ENCODE results near the gene VAV2. TPM values are rescaled to one million over a fixed set of nuclear protein-coding genes. Genes with fewer than 3 reads are reported as not detected.

Gene VAV2
- total RNA-seq, 1 experiment from 2014 or later = 25.0 TPM

DNA sequence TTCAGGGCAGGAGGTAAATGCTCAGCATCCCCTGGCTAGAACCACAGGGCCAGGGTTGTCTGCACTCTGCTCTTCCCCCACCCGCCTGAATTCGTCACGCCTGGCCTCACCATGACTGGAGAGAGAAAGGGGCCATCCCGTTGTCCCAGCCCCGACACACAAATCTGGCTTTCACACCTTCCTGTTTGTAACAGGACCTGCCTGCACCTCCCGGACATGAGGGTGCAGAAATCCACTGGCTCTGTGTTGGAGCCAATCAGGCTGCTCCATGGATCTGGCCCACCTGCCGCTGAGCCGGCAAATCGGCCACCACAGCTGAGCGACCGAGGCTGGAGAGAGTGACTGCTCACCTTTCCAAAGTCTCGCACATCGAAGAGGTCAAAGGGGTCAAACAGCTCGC lies 53.4 kb downstream of the VAV2 start:
- peaks cover 71% of the 10 kb centered on the region for H3K36me3 ChIP-seq
- no peaks in the 10 kb centered on the region for H3K9me3 ChIP-seq (replicated peaks)
- H3K27me3 ChIP-seq (replicated peaks) = no peaks in the 10 kb centered on the region
- H3K27ac ChIP-seq = no peak overlapping the region
- H3K4me3 ChIP-seq = no peak overlapping the region
- H3K4me1 ChIP-seq (replicated peaks) = peaks cover 26% of the 10 kb centered on the region
- DNase-seq (ENCODE audit: low read depth in 1 of 2, low spot score in 2 of 2) = no peak

GRCh38 chr9:133938086-133938485 lies 54.0 kb downstream of the VAV2 start:
- no peak overlapping the region for H3K27ac ChIP-seq
- DNase-seq (ENCODE audit: low read depth in 1 of 2, low spot score in 2 of 2) = no peak
- no peaks in the 10 kb centered on the region for H3K27me3 ChIP-seq (replicated peaks)
- no peak overlapping the region for H3K4me3 ChIP-seq
- H3K36me3 ChIP-seq = peaks cover 77% of the 10 kb centered on the region
- H3K9me3 ChIP-seq (replicated peaks) = no peaks in the 10 kb centered on the region
- H3K4me1 ChIP-seq (replicated peaks) = peaks cover 26% of the 10 kb centered on the region

- Histone ChIP-seq H3K36me3 (peaks cover 78% of the 10 kb centered on the region), H3K4me3 (no peak overlapping the region), H3K4me1 (replicated peaks) (peaks cover 26% of the 10 kb centered on the region), H3K9me3 (replicated peaks) (no peaks in the 10 kb centered on the region), H3K27ac (no peak overlapping the region; the same call in 1 of the 2 replicates), H3K27me3 (replicated peaks) (no peaks in the 10 kb centered on the region)
- no peak for DNase-seq (ENCODE audit: low read depth in 1 of 2, low spot score in 2 of 2)
Measured at GRCh38 chr9:133937120-133937519, 55.0 kb downstream of the VAV2 start.

- H3K36me3 ChIP-seq = peaks cover 75% of the 10 kb centered on the region
- no peak overlapping the region for H3K4me3 ChIP-seq
- no peaks in the 10 kb centered on the region for H3K9me3 ChIP-seq (replicated peaks)
- peaks cover 26% of the 10 kb centered on the region for H3K4me1 ChIP-seq (replicated peaks)
- H3K27me3 ChIP-seq (replicated peaks) = no peaks in the 10 kb centered on the region
- peak in 1 of 2 experiments; percentile 31 for DNase-seq (ENCODE audit: low read depth in 1 of 2, low spot score in 2 of 2)
- H3K27ac ChIP-seq = peak overlapping the region; percentile 27; the same call in 1 of the 2 replicates
Measured at GRCh38 chr9:133935328-133936005, 56.7 kb downstream of the VAV2 start.

GRCh38 chr9:133934482-133935232 lies 57.5 kb downstream of the VAV2 start:
- no peak overlapping the region for H3K4me3 ChIP-seq
- DNase-seq (ENCODE audit: low read depth in 1 of 2, low spot score in 2 of 2) = no peak
- H3K9me3 ChIP-seq (replicated peaks) = no peaks in the 10 kb centered on the region
- peaks cover 72% of the 10 kb centered on the region for H3K36me3 ChIP-seq
- H3K4me1 ChIP-seq (replicated peaks) = peaks cover 26% of the 10 kb centered on the region
- no peak overlapping the region for H3K27ac ChIP-seq
- H3K27me3 ChIP-seq (replicated peaks) = no peaks in the 10 kb centered on the region

- H3K27ac ChIP-seq = no peak overlapping the region
- DNase-seq (ENCODE audit: low read depth in 1 of 2, low spot score in 2 of 2) = no peak
Measured at GRCh38 chr9:133933426-133934026, 58.6 kb downstream of the VAV2 start.

GRCh38 chr9:133932633-133933032 lies 59.5 kb downstream of the VAV2 start:
- H3K4me1 ChIP-seq (replicated peaks) = peaks cover 26% of the 10 kb centered on the region
- H3K9me3 ChIP-seq (replicated peaks) = no peaks in the 10 kb centered on the region
- H3K4me3 ChIP-seq = no peak overlapping the region
- no peak overlapping the region for H3K27ac ChIP-seq
- peaks cover 61% of the 10 kb centered on the region for H3K36me3 ChIP-seq
- no peak for DNase-seq (ENCODE audit: low read depth in 1 of 2, low spot score in 2 of 2)
- H3K27me3 ChIP-seq (replicated peaks) = no peaks in the 10 kb centered on the region

More at GRCh38 chr9:133933426-133934026, 58.6 kb downstream of the VAV2 start:
- H3K36me3 ChIP-seq = peaks cover 70% of the 10 kb centered on the region
- no peaks in the 10 kb centered on the region for H3K27me3 ChIP-seq (replicated peaks)
- H3K9me3 ChIP-seq (replicated peaks) = no peaks in the 10 kb centered on the region
- H3K4me1 ChIP-seq (replicated peaks) = peaks cover 26% of the 10 kb centered on the region
- H3K4me3 ChIP-seq = no peak overlapping the region

DNA sequence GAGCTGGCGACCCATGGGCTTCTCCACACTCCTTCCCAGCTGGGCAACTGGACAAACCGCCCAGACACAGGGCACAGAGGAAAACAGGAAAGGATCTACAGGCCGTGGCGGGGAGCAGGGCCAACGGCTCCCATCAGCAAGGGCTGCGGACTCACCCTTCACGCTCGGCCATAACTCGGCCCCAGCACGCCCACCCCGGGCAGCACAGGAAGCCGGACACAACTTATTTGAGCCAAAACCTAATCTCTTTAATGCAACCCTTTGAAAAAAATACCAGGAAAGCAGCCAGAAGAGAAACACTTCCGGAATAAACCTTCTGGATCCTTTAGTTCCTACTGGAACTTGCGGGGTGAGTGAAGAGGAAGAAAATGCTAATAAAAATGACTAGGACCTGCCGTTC lies 59.9 kb downstream of the VAV2 start:
- H3K27ac ChIP-seq = no peak overlapping the region
- H3K36me3 ChIP-seq = peaks cover 60% of the 10 kb centered on the region
- H3K9me3 ChIP-seq (replicated peaks) = no peaks in the 10 kb centered on the region
- DNase-seq (ENCODE audit: low read depth in 1 of 2, low spot score in 2 of 2) = no peak
- no peaks in the 10 kb centered on the region for H3K27me3 ChIP-seq (replicated peaks)
- no peak overlapping the region for H3K4me3 ChIP-seq
- peaks cover 21% of the 10 kb centered on the region for H3K4me1 ChIP-seq (replicated peaks)

DNA sequence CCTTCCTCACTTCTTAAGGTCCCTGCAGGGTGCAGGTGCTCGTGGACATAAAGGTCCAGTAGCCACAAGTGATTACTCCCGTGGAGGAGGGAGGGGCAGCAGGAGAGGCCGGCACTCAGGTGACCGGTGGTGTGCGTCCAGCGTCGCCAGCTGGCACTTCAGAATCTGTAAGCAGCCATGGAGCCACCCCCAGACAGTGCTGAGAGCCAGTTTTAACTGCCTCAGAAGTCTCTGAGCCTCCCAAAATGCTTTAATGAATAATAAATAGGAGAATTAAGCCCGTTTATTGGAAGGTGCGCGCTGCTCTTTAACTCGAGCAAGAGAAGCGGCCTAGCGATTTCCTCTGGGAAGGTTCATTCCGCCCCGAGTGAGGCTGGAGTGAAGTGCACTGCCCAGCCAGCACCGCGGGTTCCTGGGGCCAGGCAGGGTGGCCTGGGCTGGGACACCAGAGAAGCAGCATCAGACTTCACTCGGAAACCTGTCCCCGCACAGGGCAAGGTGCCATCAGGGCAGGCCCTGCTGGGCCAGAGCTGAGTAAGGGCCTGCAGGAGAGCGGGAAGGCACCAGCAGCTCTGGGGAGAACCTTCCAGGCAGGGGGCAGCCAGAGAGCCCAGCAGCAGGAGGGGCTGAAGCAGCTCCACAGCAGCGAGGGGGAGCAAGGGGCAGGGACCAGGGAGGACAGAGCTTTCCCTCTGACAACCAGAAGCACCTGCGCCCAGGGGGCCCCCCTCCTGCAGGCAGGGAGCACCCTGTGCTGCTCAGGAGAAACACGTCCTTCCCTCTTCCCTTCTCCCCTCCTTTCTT lies 61.2 kb downstream of the VAV2 start:
- H3K27me3 ChIP-seq (replicated peaks) = no peaks in the 10 kb centered on the region
- peaks cover 8% of the 10 kb centered on the region for H3K4me1 ChIP-seq (replicated peaks)
- H3K27ac ChIP-seq = no peak overlapping the region
- H3K9me3 ChIP-seq (replicated peaks) = no peaks in the 10 kb centered on the region
- H3K36me3 ChIP-seq = peaks cover 53% of the 10 kb centered on the region
- no peak for DNase-seq (ENCODE audit: low read depth in 1 of 2, low spot score in 2 of 2)
- no peak overlapping the region for H3K4me3 ChIP-seq

DNA sequence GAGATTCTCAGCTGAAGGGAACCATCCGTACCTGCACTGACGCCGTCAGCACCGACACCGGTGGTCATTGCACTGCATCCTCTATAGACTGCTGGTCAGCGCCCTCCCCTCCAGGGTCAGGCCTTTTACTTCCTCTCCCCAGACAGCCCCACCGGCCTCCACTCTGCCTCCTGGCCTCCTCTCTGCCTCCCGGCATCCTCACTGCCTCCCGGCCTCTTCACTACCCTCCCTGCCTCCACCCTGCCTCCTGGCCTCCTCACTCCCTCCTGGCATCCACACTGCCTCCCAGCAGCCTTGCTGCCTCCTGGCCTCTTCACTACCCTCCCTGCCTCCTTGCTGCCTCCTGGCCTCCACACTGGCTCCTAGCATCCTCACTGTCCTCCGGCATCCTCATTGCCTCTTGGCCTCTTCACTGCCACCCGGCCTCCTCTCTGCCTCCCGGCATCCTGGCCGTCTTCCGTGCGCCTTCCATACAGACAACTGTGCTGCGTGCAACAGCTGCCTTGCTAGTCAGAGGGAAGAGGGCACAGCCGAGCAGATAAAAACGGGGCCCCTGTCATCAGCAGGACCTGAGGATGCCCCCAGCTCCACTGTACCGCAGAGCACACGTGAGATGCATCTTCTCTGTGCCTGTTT lies 62.0 kb downstream of the VAV2 start:
- Histone ChIP-seq H3K27ac (no peak overlapping the region), H3K4me1 (replicated peaks) (peaks cover 1% of the 10 kb centered on the region; the same call in 1 of the 2 replicates), H3K27me3 (replicated peaks) (no peaks in the 10 kb centered on the region), H3K4me3 (no peak overlapping the region), H3K9me3 (replicated peaks) (no peaks in the 10 kb centered on the region), H3K36me3 (peaks cover 46% of the 10 kb centered on the region)
- no peak for DNase-seq (ENCODE audit: low read depth in 1 of 2, low spot score in 2 of 2)

- Histone ChIP-seq H3K9me3 (replicated peaks) (no peaks in the 10 kb centered on the region), H3K4me1 (replicated peaks) (no peaks in the 10 kb centered on the region), H3K4me3 (no peak overlapping the region), H3K27ac (no peak overlapping the region), H3K36me3 (peaks cover 48% of the 10 kb centered on the region), H3K27me3 (replicated peaks) (no peaks in the 10 kb centered on the region)
- DNase-seq (ENCODE audit: low read depth in 1 of 2, low spot score in 2 of 2) = no peak
Measured at GRCh38 chr9:133929599-133929998, 62.5 kb downstream of the VAV2 start.

DNA sequence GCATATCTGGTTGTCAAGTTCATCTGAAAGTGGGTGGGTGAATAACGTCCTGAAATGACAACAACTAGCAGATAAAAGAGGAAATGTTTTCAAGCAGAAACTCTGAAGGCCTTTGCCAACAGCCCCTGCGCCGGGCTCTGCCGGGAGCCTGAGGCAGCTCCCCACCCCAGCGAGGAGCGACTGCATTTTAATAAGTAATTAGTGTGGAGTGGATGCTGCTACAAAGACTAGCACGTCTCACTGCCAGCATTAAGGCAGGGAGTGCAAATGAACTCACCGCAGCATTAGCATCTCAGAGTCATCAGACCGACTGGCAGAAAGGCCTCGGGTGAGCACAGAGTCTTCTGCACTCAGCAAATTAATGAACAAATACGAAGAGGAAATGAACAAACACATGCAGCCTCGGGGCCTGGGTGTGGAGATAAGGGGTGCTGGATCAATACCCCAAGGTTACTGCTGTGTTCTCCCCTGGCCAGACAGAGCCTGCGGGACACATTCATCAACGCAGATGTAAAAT lies 63.8 kb downstream of the VAV2 start:
- Histone ChIP-seq H3K36me3 (peaks cover 43% of the 10 kb centered on the region), H3K27me3 (replicated peaks) (no peaks in the 10 kb centered on the region), H3K4me3 (no peak overlapping the region), H3K9me3 (replicated peaks) (no peaks in the 10 kb centered on the region), H3K4me1 (replicated peaks) (no peaks in the 10 kb centered on the region), H3K27ac (no peak overlapping the region)
- no peak for DNase-seq (ENCODE audit: low read depth in 1 of 2, low spot score in 2 of 2)

GRCh38 chr9:133927041-133927440 lies 65.1 kb downstream of the VAV2 start:
- no peaks in the 10 kb centered on the region for H3K4me1 ChIP-seq (replicated peaks)
- no peak for DNase-seq (ENCODE audit: low read depth in 1 of 2, low spot score in 2 of 2)
- no peaks in the 10 kb centered on the region for H3K27me3 ChIP-seq (replicated peaks)
- H3K36me3 ChIP-seq = peaks cover 36% of the 10 kb centered on the region
- no peak overlapping the region for H3K4me3 ChIP-seq
- no peaks in the 10 kb centered on the region for H3K9me3 ChIP-seq (replicated peaks)
- H3K27ac ChIP-seq = no peak overlapping the region
